GM18517 (cell line): ENCODE measurements around the gene EIF5A2.
"Not testable (repeated sequence)": the region's sequence is repeated elsewhere in the genome, so short reads cannot be mapped to it uniquely, and the experiment has no call there.

Experiments used
- ATAC-seq: cut with Tn5 transposase; IDR thresholded peaks from one replicate; pipeline ENCODE4 v1.9.1; 2021; ENCODE audit warnings: mild to moderate bottlenecking, moderate library complexity; ENCODE audit not compliant: unreplicated experiment

EIF5A2 gene

GRCh38 chr3:170908235-170909116 lies at the start of gene EIF5A2:
TSS of gene EIF5A2 (minus strand) at chr3:170908637. CDS start at chr3:170907806, 831 bp downstream.
- ATAC-seq: peak; percentile 66

GRCh38 chr3:170956647-170957046 lies 48.2 kb upstream of the EIF5A2 start:
- ATAC-seq: no peak

- no peak for ATAC-seq
Observed at GRCh38 chr3:170953736-170954135, 45.3 kb upstream of the EIF5A2 start.

GRCh38 chr3:170953229-170953628 lies 44.8 kb upstream of the EIF5A2 start:
- ATAC-seq: no peak

- no peak for ATAC-seq
Observed at GRCh38 chr3:170949211-170949610, 40.8 kb upstream of the EIF5A2 start.

GRCh38 chr3:170947018-170947769 lies 38.8 kb upstream of the EIF5A2 start:
- no peak for ATAC-seq

- ATAC-seq: no peak
Observed at GRCh38 chr3:170942011-170942410, 33.6 kb upstream of the EIF5A2 start.

GRCh38 chr3:170941551-170941950 lies 33.1 kb upstream of the EIF5A2 start:
- no peak for ATAC-seq

- not testable (repeated sequence) for ATAC-seq
Observed at GRCh38 chr3:170933039-170933438, 24.6 kb upstream of the EIF5A2 start.

GRCh38 chr3:170923553-170923952 lies 15.1 kb upstream of the EIF5A2 start:
- ATAC-seq: not testable (repeated sequence)

- no peak for ATAC-seq
Observed at GRCh38 chr3:170918715-170919114, 10.3 kb upstream of the EIF5A2 start.

GRCh38 chr3:170914690-170915089 lies 6.3 kb upstream of the EIF5A2 start:
- ATAC-seq: no peak

- ATAC-seq: no peak
Observed at GRCh38 chr3:170914212-170914611, 5.8 kb upstream of the EIF5A2 start.

- no peak for ATAC-seq
Observed at GRCh38 chr3:170911051-170911450, 2.6 kb upstream of the EIF5A2 start.

GRCh38 chr3:170910542-170910941 lies 2.1 kb upstream of the EIF5A2 start:
- ATAC-seq: no peak

- ATAC-seq: no peak
Observed at GRCh38 chr3:170909129-170909903, 879 bp upstream of the EIF5A2 start.

GRCh38 chr3:170907637-170908234 lies 701 bp downstream of the EIF5A2 start:
- no peak for ATAC-seq

GRCh38 chr3:170905862-170906261 lies 2.6 kb downstream of the EIF5A2 start:
- ATAC-seq: no peak

- no peak for ATAC-seq
Observed at GRCh38 chr3:170903123-170903522, 5.3 kb downstream of the EIF5A2 start.

GRCh38 chr3:170899455-170899854 lies 9.0 kb downstream of the EIF5A2 start:
- no peak for ATAC-seq

GRCh38 chr3:170897978-170898377 lies 10.5 kb downstream of the EIF5A2 start:
- no peak for ATAC-seq
